ENCODE results near the gene FN1. TPM values are rescaled to one million over a fixed set of nuclear protein-coding genes. Genes with fewer than 3 reads are reported as not detected.

FN1 gene
- total and polyA plus RNA-seq, 2 donors (not counting 1 experiment from before 2014, with no cell fraction given): 0.05 TPM; not detected in 1

- Histone ChIP-seq H3K36me3 (replicated peaks in 1 of 2; ENCODE audit: control extremely low read depth in 1 of 2, control insufficient read depth in 1 of 2, extremely low read depth in 1 of 2, insufficient read depth in 2 of 2, low read length in 1 of 2) (no peaks in the 10 kb centered on the region), H2AFZ (ENCODE audit: insufficient read depth, low read depth, low read length, poor library complexity, severe bottlenecking) (no peak overlapping the region), H3K4me2 (replicated peaks; ENCODE audit: low read depth, low read length, poor library complexity, severe bottlenecking) (no peak overlapping the region), H3K27me3 (replicated peaks in 1 of 4; ENCODE audit: control extremely low read depth in 1 of 4, control insufficient read depth in 3 of 4, insufficient read depth in 4 of 4, low read length in 3 of 4) (no peaks in the 10 kb centered on the region), H3K27ac (ENCODE audit: low read length in 2 of 2) (no peak overlapping the region), H3K9ac (ENCODE audit: low read length) (no peak overlapping the region), H3K9me3 (ENCODE audit: control extremely low read depth in 1 of 3, control insufficient read depth in 2 of 3, insufficient read depth in 1 of 3, low read length in 2 of 3) (no peaks in the 10 kb centered on the region), H4K20me1 (ENCODE audit: control insufficient read depth, insufficient read depth, low read length, poor library complexity, severe bottlenecking) (no peaks in the 10 kb centered on the region), H3K79me2 (ENCODE audit: control insufficient read depth, insufficient read depth, low read length) (no peaks in the 10 kb centered on the region), H3K4me1 (ENCODE audit: control insufficient read depth in 2 of 2, insufficient read depth in 2 of 2, low read length in 2 of 2) (no peaks in the 10 kb centered on the region), H3K4me3 (ENCODE audit: control extremely low read depth in 1 of 5, extremely low read depth in 1 of 5, insufficient read depth in 1 of 5, low read depth in 2 of 5, low read length in 4 of 5) (no peak overlapping the region)
- ATAC-seq (ENCODE audit: low read depth): no peak
- DNase-seq: no peak
- Mint-ChIP-seq H3K4me3 (no peak overlapping the region), H3K27me3 (no peaks in the 10 kb centered on the region), H3K4me1 (peaks cover 8% of the 10 kb centered on the region), H3K9me3 (ENCODE audit: insufficient read depth) (peaks cover 3% of the 10 kb centered on the region), H3K27ac (no peak overlapping the region)
- TF ChIP-seq EZH2 (IDR thresholded peaks at IDR 0.05; ENCODE audit: borderline replicate concordance, insufficient read depth, low read depth, low read length, poor library complexity, severe bottlenecking) (no peak), CTCF (IDR thresholded peaks at IDR 0.05) (no peak)
- intact Hi-C loops (cut with micrococcal nuclease): no loop called here
- ChIA-PET CTCF (no interaction called here), POLR2A (no interaction called here)
- WGBS (ENCODE audit: insufficient coverage): 69% methylated on average over 3 of the region's 5 CpGs
Observed at GRCh38 chr2:215391531-215391930, 44.3 kb downstream of the FN1 start.

GRCh38 chr2:215390550-215390913 lies 45.3 kb downstream of the FN1 start:
- H2AFZ ChIP-seq (ENCODE audit: insufficient read depth, low read depth, low read length, poor library complexity, severe bottlenecking): no peak overlapping the region
- ATAC-seq (ENCODE audit: low read depth) (no peak), DNase-seq (no peak)
- no peak overlapping the region for H3K9ac ChIP-seq (ENCODE audit: low read length)
- Mint-ChIP-seq H3K27me3 (no peaks in the 10 kb centered on the region), H3K4me3 (no peak overlapping the region), H3K9me3 (ENCODE audit: insufficient read depth) (peaks cover 3% of the 10 kb centered on the region), H3K27ac (no peak overlapping the region), H3K4me1 (peaks cover 8% of the 10 kb centered on the region)
- no peak overlapping the region for H3K4me3 ChIP-seq (ENCODE audit: control extremely low read depth in 1 of 5, extremely low read depth in 1 of 5, insufficient read depth in 1 of 5, low read depth in 2 of 5, low read length in 4 of 5)
- no peaks in the 10 kb centered on the region for H3K9me3 ChIP-seq (ENCODE audit: control extremely low read depth in 1 of 3, control insufficient read depth in 2 of 3, insufficient read depth in 1 of 3, low read length in 2 of 3)
- no peak for TF ChIP-seq CTCF (IDR thresholded peaks at IDR 0.05)
- no peak for TF ChIP-seq EZH2 (IDR thresholded peaks at IDR 0.05; ENCODE audit: borderline replicate concordance, insufficient read depth, low read depth, low read length, poor library complexity, severe bottlenecking)
- ChIA-PET CTCF (no interaction called here), POLR2A (no interaction called here)
- WGBS (ENCODE audit: insufficient coverage): 88% methylated on average over 1 of the region's 2 CpGs
- H3K27ac ChIP-seq (ENCODE audit: low read length in 2 of 2): no peak overlapping the region
- no peaks in the 10 kb centered on the region for H4K20me1 ChIP-seq (ENCODE audit: control insufficient read depth, insufficient read depth, low read length, poor library complexity, severe bottlenecking)
- intact Hi-C loops (cut with micrococcal nuclease): no loop called here
- H3K36me3 ChIP-seq (replicated peaks in 1 of 2; ENCODE audit: control extremely low read depth in 1 of 2, control insufficient read depth in 1 of 2, extremely low read depth in 1 of 2, insufficient read depth in 2 of 2, low read length in 1 of 2): no peaks in the 10 kb centered on the region
- H3K4me2 ChIP-seq (replicated peaks; ENCODE audit: low read depth, low read length, poor library complexity, severe bottlenecking): no peak overlapping the region
- H3K27me3 ChIP-seq (replicated peaks in 1 of 4; ENCODE audit: control extremely low read depth in 1 of 4, control insufficient read depth in 3 of 4, insufficient read depth in 4 of 4, low read length in 3 of 4): no peaks in the 10 kb centered on the region
- no peaks in the 10 kb centered on the region for H3K79me2 ChIP-seq (ENCODE audit: control insufficient read depth, insufficient read depth, low read length)
- no peaks in the 10 kb centered on the region for H3K4me1 ChIP-seq (ENCODE audit: control insufficient read depth in 2 of 2, insufficient read depth in 2 of 2, low read length in 2 of 2)
